Astrocyte (in vitro differentiated cells and primary cell): ENCODE results near the gene CMSS1. TPM values are rescaled to one million over a fixed set of nuclear protein-coding genes. Genes with fewer than 3 reads are reported as not detected.

ENCODE experiments used
- DNase-seq: peaks from one replicate; pipeline ENCODE4 v3.0.0-alpha.2; 2010; ENCODE audit warnings: low read depth
- FAIRE-seq: peaks from 2 replicates; lab custom pipeline; 2011; peaks lifted over from hg19 to GRCh38; lab: Jason Lieb, UNC
- H2AFZ ChIP-seq: 2 replicates; pipeline ENCODE4 v1.6.0; 2012; ENCODE audit warnings: low read depth, low read length, inconsistent platforms
- H3K27ac ChIP-seq: 2 replicates; pipeline ENCODE4 v1.5.1; 2011; ENCODE audit warnings: low read depth, low read length, inconsistent platforms
- H3K27me3 ChIP-seq: 2 replicates; pipeline ENCODE4 v1.6.0; 2011; ENCODE audit warnings: low read length, inconsistent platforms; ENCODE audit not compliant: insufficient read depth
- H3K36me3 ChIP-seq: 2 replicates; pipeline ENCODE4 v1.5.1; 2011; ENCODE audit warnings: low read length, inconsistent platforms; ENCODE audit not compliant: insufficient read depth
- H3K4me1 ChIP-seq: 2 replicates; pipeline ENCODE4 v1.5.1; 2011; ENCODE audit warnings: low read length, inconsistent platforms; ENCODE audit not compliant: insufficient read depth
- H3K4me2 ChIP-seq: 2 replicates; pipeline ENCODE4 v1.6.0; 2012; ENCODE audit warnings: low read length, inconsistent platforms
- H3K4me3 ChIP-seq: 2 replicates; pipeline ENCODE4 v1.5.1; 2011; ENCODE audit warnings: low read depth, mild to moderate bottlenecking, low read length, inconsistent platforms; ENCODE audit not compliant: insufficient read depth
- H3K79me2 ChIP-seq: 2 replicates; pipeline ENCODE4 v1.6.0; 2012; ENCODE audit warnings: mild to moderate bottlenecking, low read length, inconsistent platforms; ENCODE audit not compliant: insufficient read depth
- H3K9ac ChIP-seq: 2 replicates; pipeline ENCODE4 v1.6.0; 2012; ENCODE audit warnings: mild to moderate bottlenecking, low read length, inconsistent platforms
- H3K9me3 ChIP-seq: 2 replicates; pipeline ENCODE4 v1.5.1; 2012; ENCODE audit warnings: low read depth, mild to moderate bottlenecking, low read length, inconsistent platforms; ENCODE audit not compliant: insufficient read depth
- H4K20me1 ChIP-seq: 2 replicates; pipeline ENCODE4 v1.6.0; 2012; ENCODE audit warnings: low read length, inconsistent platforms; ENCODE audit not compliant: insufficient read depth
- H3K27ac Mint-ChIP-seq: one replicate; pipeline ENCODE4 v1.8.0; 2021; ENCODE audit warnings: mild to moderate bottlenecking, mixed read lengths; ENCODE audit not compliant: unreplicated experiment
- H3K27me3 Mint-ChIP-seq: one replicate; pipeline ENCODE4 v1.8.0; 2021; ENCODE audit warnings: low read depth, mixed read lengths; ENCODE audit not compliant: unreplicated experiment
- H3K36me3 Mint-ChIP-seq: one replicate; pipeline ENCODE4 v1.8.0; 2021; ENCODE audit warnings: low read depth, mixed read lengths; ENCODE audit not compliant: unreplicated experiment
- H3K4me1 Mint-ChIP-seq: one replicate; pipeline ENCODE4 v1.8.0; 2021; ENCODE audit warnings: low read depth, mixed read lengths; ENCODE audit not compliant: unreplicated experiment
- H3K4me3 Mint-ChIP-seq: one replicate; pipeline ENCODE4 v1.8.0; 2021; ENCODE audit warnings: mild to moderate bottlenecking, moderate library complexity, mixed read lengths; ENCODE audit not compliant: unreplicated experiment
- H3K9me3 Mint-ChIP-seq: one replicate; pipeline ENCODE4 v1.8.0; 2021; ENCODE audit warnings: mild to moderate bottlenecking, mixed read lengths; ENCODE audit not compliant: unreplicated experiment
- CTCF ChIP-seq: IDR thresholded peaks from 2 replicates; pipeline ENCODE4 v1.5.1; 2011; ENCODE audit warnings: low read depth, mild to moderate bottlenecking, inconsistent platforms, low read length, moderate library complexity; ENCODE audit not compliant: insufficient read depth
- EZH2 ChIP-seq: IDR thresholded peaks from 2 replicates; pipeline ENCODE4 v1.6.1; 2012; ENCODE audit warnings: mild to moderate bottlenecking, low read length, inconsistent platforms; ENCODE audit not compliant: insufficient read depth
- total RNA-seq: library from RNA; stranded (reverse); gene quantifications from 2 replicates; pipeline ENCODE4 v1.2.1, GENCODE V29; 2021

The CMSS1 gene
- total RNA-seq, 1 donor from 2014 or later: 12.5 TPM

GRCh38 chr3:99970198-99970597, 152.5 kb downstream of the CMSS1 start:
- no peaks in the 10 kb centered on the region for H3K79me2 ChIP-seq
- no peak for TF ChIP-seq CTCF
- TF ChIP-seq EZH2: no peak
- H3K4me1 ChIP-seq: no peaks in the 10 kb centered on the region
- FAIRE-seq: no peak
- H3K4me3 Mint-ChIP-seq: no peak overlapping the region
- H2AFZ ChIP-seq: no peak overlapping the region
- no peaks in the 10 kb centered on the region for H3K36me3 ChIP-seq
- H4K20me1 ChIP-seq: no peaks in the 10 kb centered on the region
- no peak overlapping the region for H3K27ac Mint-ChIP-seq
- H3K9me3 ChIP-seq: no peaks in the 10 kb centered on the region
- peaks cover 2% of the 10 kb centered on the region for H3K9me3 Mint-ChIP-seq
- no peak overlapping the region for H3K4me3 ChIP-seq
- no peaks in the 10 kb centered on the region for H3K27me3 Mint-ChIP-seq
- peaks cover 10% of the 10 kb centered on the region for H3K4me1 Mint-ChIP-seq
- H3K36me3 Mint-ChIP-seq: no peaks in the 10 kb centered on the region
- no peak for DNase-seq
- H3K27ac ChIP-seq: no peak overlapping the region
- H3K4me2 ChIP-seq: no peak overlapping the region
- H3K27me3 ChIP-seq: no peaks in the 10 kb centered on the region
- H3K9ac ChIP-seq: no peak overlapping the region

GRCh38 chr3:99971761-99972160, 154.1 kb downstream of the CMSS1 start:
- Mint-ChIP-seq H3K27me3 (no peaks in the 10 kb centered on the region), H3K4me3 (no peak overlapping the region), H3K27ac (no peak overlapping the region), H3K4me1 (peaks cover 10% of the 10 kb centered on the region), H3K9me3 (peaks cover 2% of the 10 kb centered on the region), H3K36me3 (no peaks in the 10 kb centered on the region)
- Histone ChIP-seq H3K36me3 (no peaks in the 10 kb centered on the region), H2AFZ (no peak overlapping the region), H3K27ac (no peak overlapping the region), H3K9me3 (no peaks in the 10 kb centered on the region), H3K27me3 (no peaks in the 10 kb centered on the region), H3K4me3 (no peak overlapping the region), H4K20me1 (no peaks in the 10 kb centered on the region), H3K79me2 (no peaks in the 10 kb centered on the region), H3K4me1 (no peaks in the 10 kb centered on the region), H3K4me2 (no peak overlapping the region), H3K9ac (no peak overlapping the region)
- TF ChIP-seq EZH2: no peak
- no peak for DNase-seq
- FAIRE-seq: no peak

GRCh38 chr3:99972380-99973104, 154.9 kb downstream of the CMSS1 start:
- Histone ChIP-seq H3K4me2 (no peak overlapping the region), H3K9ac (no peak overlapping the region), H3K36me3 (no peaks in the 10 kb centered on the region), H4K20me1 (no peaks in the 10 kb centered on the region), H2AFZ (no peak overlapping the region), H3K4me3 (no peak overlapping the region), H3K79me2 (no peaks in the 10 kb centered on the region), H3K27me3 (no peaks in the 10 kb centered on the region), H3K9me3 (no peaks in the 10 kb centered on the region), H3K27ac (no peak overlapping the region), H3K4me1 (no peaks in the 10 kb centered on the region)
- Mint-ChIP-seq H3K27ac (no peak overlapping the region), H3K9me3 (peaks cover 2% of the 10 kb centered on the region), H3K4me1 (peaks cover 8% of the 10 kb centered on the region), H3K27me3 (no peaks in the 10 kb centered on the region), H3K36me3 (no peaks in the 10 kb centered on the region), H3K4me3 (no peak overlapping the region)
- TF ChIP-seq CTCF (no peak), EZH2 (no peak)
- FAIRE-seq: no peak
- no peak for DNase-seq
